ENCODE results near the gene ACTL10. TPM values are rescaled to one million over a fixed set of nuclear protein-coding genes. Genes with fewer than 3 reads are reported as not detected.

ACTL10 gene
- total and polyA plus RNA-seq, 2 of the 13 experiments (the other 11 are each of a cell fraction or from before 2014, with no cell fraction given), result not detected

DNA sequence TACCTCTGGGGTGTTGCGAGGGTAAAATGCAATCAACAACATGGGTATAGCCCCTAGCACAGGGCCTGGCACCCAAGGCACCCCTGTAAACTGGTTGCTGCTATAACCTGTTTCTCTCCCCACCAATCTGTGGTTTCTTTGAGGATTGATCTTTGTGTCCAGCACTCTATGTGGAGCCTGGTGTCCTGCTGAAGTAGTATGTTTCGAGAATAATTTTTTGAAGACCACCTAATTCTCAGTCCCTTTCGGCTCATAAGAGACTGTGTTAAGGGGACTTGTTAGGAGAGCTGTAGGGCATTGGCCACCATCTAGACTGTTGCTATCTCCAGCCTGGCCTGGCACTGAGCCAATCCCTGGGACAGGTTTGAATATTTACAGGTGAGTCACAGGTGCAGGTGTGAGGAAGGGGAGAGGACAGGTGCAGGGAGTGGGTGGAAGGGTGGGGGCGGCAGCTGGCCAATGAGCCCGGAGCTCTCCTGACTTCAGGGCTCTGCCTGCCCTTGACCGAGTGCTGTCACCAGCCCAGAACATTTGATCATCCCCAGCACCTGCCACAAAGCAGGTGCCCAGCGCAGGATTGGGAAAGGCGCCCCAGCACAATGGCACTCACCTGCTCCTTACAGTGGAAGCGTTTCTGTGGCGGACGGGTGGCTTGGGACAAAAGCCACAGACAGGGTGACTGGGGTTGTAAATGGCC lies 12.7 kb upstream of the ACTL10 start (continued):
- TF ChIP-seq, protein P1, sequence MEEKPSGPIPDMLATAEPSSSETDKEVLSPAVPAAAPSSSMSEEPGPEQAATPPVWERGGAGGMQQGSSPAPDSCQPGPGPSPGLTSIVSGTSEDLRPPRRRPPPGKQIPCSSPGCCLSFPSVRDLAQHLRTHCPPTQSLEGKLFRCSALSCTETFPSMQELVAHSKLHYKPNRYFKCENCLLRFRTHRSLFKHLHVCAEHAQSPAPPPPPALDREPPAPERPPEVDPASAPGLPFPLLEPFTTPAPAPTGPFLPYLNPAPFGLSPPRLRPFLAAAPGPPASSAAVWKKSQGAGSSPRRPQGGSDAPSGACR (CRISPR knock-in tag; IDR thresholded peaks at IDR 0.05), result no peak
- TF ChIP-seq ZNF883 (CRISPR knock-in tag; IDR thresholded peaks at IDR 0.05; ENCODE audit: not compliant biosample characterization), result no peak
- TF ChIP-seq ZNF331 (CRISPR knock-in tag; IDR thresholded peaks at IDR 0.05), result no peak
- TF ChIP-seq, protein P2, sequence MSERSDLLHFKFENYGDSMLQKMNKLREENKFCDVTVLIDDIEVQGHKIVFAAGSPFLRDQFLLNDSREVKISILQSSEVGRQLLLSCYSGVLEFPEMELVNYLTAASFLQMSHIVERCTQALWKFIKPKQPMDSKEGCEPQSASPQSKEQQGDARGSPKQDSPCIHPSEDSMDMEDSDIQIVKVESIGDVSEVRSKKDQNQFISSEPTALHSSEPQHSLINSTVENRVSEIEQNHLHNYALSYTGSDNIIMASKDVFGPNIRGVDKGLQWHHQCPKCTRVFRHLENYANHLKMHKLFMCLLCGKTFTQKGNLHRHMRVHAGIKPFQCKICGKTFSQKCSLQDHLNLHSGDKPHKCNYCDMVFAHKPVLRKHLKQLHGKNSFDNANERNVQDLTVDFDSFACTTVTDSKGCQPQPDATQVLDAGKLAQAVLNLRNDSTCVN (CRISPR knock-in tag; IDR thresholded peaks at IDR 0.05; ENCODE audit: borderline replicate concordance), result no peak
- TF ChIP-seq HNRNPH1 (optimal IDR thresholded peaks at IDR 0.05; ENCODE audit: low read depth, low read length), result no peak
- no peak for TF ChIP-seq SIX4 (CRISPR knock-in tag; IDR thresholded peaks at IDR 0.05)
- TF ChIP-seq MED8 (CRISPR knock-in tag; IDR thresholded peaks at IDR 0.05; ENCODE audit: insufficient replicate concordance), result no peak
- TF ChIP-seq ZBTB20 (CRISPR knock-in tag; IDR thresholded peaks at IDR 0.05; ENCODE audit: borderline replicate concordance, low read depth), result no peak
- TF ChIP-seq, protein P3, sequence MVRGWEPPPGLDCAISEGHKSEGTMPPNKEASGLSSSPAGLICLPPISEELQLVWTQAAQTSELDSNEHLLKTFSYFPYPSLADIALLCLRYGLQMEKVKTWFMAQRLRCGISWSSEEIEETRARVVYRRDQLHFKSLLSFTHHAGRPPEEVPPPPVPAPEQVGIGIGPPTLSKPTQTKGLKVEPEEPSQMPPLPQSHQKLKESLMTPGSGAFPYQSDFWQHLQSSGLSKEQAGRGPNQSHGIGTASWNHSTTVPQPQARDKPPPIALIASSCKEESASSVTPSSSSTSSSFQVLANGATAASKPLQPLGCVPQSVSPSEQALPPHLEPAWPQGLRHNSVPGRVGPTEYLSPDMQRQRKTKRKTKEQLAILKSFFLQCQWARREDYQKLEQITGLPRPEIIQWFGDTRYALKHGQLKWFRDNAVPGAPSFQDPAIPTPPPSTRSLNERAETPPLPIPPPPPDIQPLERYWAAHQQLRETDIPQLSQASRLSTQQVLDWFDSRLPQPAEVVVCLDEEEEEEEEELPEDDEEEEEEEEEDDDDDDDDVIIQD (CRISPR knock-in tag; IDR thresholded peaks at IDR 0.05; ENCODE audit: low read depth), result no peak
- TF ChIP-seq ZFP62 (CRISPR knock-in tag; IDR thresholded peaks at IDR 0.05), result no peak
- no peak for TF ChIP-seq ERF (CRISPR knock-in tag; IDR thresholded peaks at IDR 0.05)
- TF ChIP-seq, protein P4, sequence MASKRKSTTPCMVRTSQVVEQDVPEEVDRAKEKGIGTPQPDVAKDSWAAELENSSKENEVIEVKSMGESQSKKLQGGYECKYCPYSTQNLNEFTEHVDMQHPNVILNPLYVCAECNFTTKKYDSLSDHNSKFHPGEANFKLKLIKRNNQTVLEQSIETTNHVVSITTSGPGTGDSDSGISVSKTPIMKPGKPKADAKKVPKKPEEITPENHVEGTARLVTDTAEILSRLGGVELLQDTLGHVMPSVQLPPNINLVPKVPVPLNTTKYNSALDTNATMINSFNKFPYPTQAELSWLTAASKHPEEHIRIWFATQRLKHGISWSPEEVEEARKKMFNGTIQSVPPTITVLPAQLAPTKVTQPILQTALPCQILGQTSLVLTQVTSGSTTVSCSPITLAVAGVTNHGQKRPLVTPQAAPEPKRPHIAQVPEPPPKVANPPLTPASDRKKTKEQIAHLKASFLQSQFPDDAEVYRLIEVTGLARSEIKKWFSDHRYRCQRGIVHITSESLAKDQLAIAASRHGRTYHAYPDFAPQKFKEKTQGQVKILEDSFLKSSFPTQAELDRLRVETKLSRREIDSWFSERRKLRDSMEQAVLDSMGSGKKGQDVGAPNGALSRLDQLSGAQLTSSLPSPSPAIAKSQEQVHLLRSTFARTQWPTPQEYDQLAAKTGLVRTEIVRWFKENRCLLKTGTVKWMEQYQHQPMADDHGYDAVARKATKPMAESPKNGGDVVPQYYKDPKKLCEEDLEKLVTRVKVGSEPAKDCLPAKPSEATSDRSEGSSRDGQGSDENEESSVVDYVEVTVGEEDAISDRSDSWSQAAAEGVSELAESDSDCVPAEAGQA (IDR thresholded peaks at IDR 0.05; ENCODE audit: low read depth), result no peak
- TF ChIP-seq, protein P4 (CRISPR knock-in tag; IDR thresholded peaks at IDR 0.05; ENCODE audit: borderline replicate concordance), result no peak
- no peak for TF ChIP-seq KDM5B (CRISPR knock-in tag; IDR thresholded peaks at IDR 0.05; ENCODE audit: borderline replicate concordance)
- TF ChIP-seq ZNF652 (CRISPR knock-in tag; IDR thresholded peaks at IDR 0.05; ENCODE audit: borderline replicate concordance, low read depth), result no peak
- TF ChIP-seq, protein P5, sequence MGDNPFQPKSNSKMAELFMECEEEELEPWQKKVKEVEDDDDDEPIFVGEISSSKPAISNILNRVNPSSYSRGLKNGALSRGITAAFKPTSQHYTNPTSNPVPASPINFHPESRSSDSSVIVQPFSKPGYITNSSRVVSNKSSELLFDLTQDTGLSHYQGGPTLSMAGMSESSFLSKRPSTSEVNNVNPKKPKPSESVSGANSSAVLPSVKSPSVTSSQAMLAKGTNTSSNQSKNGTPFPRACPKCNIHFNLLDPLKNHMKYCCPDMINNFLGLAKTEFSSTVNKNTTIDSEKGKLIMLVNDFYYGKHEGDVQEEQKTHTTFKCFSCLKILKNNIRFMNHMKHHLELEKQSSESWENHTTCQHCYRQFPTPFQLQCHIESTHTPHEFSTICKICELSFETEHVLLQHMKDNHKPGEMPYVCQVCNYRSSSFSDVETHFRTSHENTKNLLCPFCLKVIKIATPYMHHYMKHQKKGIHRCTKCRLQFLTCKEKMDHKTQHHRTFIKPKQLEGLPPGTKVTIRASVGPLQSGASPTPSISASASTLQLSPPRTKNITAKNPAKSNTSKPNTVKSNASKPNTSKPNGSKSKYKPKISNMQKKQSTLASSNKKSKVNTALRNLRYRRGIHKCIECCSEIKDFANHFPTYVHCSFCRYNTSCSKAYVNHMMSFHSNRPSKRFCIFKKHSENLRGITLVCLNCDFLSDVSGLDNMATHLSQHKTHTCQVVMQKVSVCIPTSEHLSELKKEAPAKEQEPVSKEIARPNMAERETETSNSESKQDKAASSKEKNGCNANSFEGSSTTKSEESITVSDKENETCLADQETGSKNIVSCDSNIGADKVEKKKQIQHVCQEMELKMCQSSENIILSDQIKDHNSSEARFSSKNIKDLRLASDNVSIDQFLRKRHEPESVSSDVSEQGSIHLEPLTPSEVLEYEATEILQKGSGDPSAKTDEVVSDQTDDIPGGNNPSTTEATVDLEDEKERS (CRISPR knock-in tag; IDR thresholded peaks at IDR 0.05), result no peak
